ENCODE measurements around the gene IL1RAPL1. TPM values are rescaled to one million over a fixed set of nuclear protein-coding genes. Genes with fewer than 3 reads are reported as not detected.

IL1RAPL1 gene
- polyA plus RNA-seq, 2 of the 4 experiments (the other 2 are of a cell fraction): not detected

GRCh38 chrX:29902004-29902403 lies 1314.8 kb downstream of the IL1RAPL1 start:
- no peaks in the 10 kb centered on the region for H3K9me3 ChIP-seq
- TF ChIP-seq MYC (IDR thresholded peaks at IDR 0.05; ENCODE audit: borderline replicate concordance, low read length): no peak
- TF ChIP-seq E2F6 (IDR thresholded peaks at IDR 0.05; ENCODE audit: borderline replicate concordance, low read depth): no peak
- no peak for TF ChIP-seq KDM5A (IDR thresholded peaks at IDR 0.05)
- TF ChIP-seq, protein P1, sequence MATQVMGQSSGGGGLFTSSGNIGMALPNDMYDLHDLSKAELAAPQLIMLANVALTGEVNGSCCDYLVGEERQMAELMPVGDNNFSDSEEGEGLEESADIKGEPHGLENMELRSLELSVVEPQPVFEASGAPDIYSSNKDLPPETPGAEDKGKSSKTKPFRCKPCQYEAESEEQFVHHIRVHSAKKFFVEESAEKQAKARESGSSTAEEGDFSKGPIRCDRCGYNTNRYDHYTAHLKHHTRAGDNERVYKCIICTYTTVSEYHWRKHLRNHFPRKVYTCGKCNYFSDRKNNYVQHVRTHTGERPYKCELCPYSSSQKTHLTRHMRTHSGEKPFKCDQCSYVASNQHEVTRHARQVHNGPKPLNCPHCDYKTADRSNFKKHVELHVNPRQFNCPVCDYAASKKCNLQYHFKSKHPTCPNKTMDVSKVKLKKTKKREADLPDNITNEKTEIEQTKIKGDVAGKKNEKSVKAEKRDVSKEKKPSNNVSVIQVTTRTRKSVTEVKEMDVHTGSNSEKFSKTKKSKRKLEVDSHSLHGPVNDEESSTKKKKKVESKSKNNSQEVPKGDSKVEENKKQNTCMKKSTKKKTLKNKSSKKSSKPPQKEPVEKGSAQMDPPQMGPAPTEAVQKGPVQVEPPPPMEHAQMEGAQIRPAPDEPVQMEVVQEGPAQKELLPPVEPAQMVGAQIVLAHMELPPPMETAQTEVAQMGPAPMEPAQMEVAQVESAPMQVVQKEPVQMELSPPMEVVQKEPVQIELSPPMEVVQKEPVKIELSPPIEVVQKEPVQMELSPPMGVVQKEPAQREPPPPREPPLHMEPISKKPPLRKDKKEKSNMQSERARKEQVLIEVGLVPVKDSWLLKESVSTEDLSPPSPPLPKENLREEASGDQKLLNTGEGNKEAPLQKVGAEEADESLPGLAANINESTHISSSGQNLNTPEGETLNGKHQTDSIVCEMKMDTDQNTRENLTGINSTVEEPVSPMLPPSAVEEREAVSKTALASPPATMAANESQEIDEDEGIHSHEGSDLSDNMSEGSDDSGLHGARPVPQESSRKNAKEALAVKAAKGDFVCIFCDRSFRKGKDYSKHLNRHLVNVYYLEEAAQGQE (IDR thresholded peaks at IDR 0.05): no peak
- no peak for TF ChIP-seq RCOR1 (IDR thresholded peaks at IDR 0.05; ENCODE audit: low read depth, low read length)
- no peak for TF ChIP-seq ATOH8 (CRISPR knock-in tag; IDR thresholded peaks at IDR 0.05; ENCODE audit: low read depth)
- TF ChIP-seq, protein P2, sequence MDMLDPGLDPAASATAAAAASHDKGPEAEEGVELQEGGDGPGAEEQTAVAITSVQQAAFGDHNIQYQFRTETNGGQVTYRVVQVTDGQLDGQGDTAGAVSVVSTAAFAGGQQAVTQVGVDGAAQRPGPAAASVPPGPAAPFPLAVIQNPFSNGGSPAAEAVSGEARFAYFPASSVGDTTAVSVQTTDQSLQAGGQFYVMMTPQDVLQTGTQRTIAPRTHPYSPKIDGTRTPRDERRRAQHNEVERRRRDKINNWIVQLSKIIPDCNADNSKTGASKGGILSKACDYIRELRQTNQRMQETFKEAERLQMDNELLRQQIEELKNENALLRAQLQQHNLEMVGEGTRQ (IDR thresholded peaks at IDR 0.05): no peak
- no peak for TF ChIP-seq NR3C1 (IDR thresholded peaks at IDR 0.05)
- TF ChIP-seq POLR2A (IDR thresholded peaks at IDR 0.05; ENCODE audit: low read length): no peak
- no peak for TF ChIP-seq RAD21 (conservative IDR thresholded peaks at IDR 0.05 in 1 of 2, IDR thresholded peaks at IDR 0.05 in 1 of 2)
- no peak for TF ChIP-seq MAFK (IDR thresholded peaks at IDR 0.05; ENCODE audit: partially characterized antibody)
- TF ChIP-seq JUNB (IDR thresholded peaks at IDR 0.05): no peak
- ATAC-seq (no peak), DNase-seq (ENCODE audit: low read depth in 1 of 2, low spot score in 1 of 2) (no peak), FAIRE-seq (peak; percentile 65)
- POLR2A ChIA-PET: no interaction called here
- H3K27ac ChIP-seq: no peak overlapping the region
- CTCF ChIA-PET: no interaction called here
- no peak overlapping the region for H3K4me2 ChIP-seq
- 66% methylated on average over 3 of the region's 3 CpGs for WGBS (ENCODE audit: missing lambda C conversion rate)
- no peaks in the 10 kb centered on the region for H3K4me1 ChIP-seq
- H3K4me3 ChIP-seq: no peak overlapping the region

GRCh38 chrX:29903360-29903759 lies 1316.1 kb downstream of the IL1RAPL1 start:
- Histone ChIP-seq H3K4me3 (no peak overlapping the region), H3K27ac (no peak overlapping the region), H3K4me1 (no peaks in the 10 kb centered on the region), H3K4me2 (no peak overlapping the region), H3K9me3 (no peaks in the 10 kb centered on the region)
- TF ChIP-seq RFX5 (IDR thresholded peaks at IDR 0.05) (no peak), RAD21 (conservative IDR thresholded peaks at IDR 0.05 in 1 of 2, IDR thresholded peaks at IDR 0.05 in 1 of 2) (peak; percentile 36 to 52), HOXB13 (CRISPR knock-in tag; IDR thresholded peaks at IDR 0.05; ENCODE audit: low read depth) (no peak), SMC3 (IDR thresholded peaks at IDR 0.05) (peak; percentile 28)
- TF ChIP-seq, protein P3, sequence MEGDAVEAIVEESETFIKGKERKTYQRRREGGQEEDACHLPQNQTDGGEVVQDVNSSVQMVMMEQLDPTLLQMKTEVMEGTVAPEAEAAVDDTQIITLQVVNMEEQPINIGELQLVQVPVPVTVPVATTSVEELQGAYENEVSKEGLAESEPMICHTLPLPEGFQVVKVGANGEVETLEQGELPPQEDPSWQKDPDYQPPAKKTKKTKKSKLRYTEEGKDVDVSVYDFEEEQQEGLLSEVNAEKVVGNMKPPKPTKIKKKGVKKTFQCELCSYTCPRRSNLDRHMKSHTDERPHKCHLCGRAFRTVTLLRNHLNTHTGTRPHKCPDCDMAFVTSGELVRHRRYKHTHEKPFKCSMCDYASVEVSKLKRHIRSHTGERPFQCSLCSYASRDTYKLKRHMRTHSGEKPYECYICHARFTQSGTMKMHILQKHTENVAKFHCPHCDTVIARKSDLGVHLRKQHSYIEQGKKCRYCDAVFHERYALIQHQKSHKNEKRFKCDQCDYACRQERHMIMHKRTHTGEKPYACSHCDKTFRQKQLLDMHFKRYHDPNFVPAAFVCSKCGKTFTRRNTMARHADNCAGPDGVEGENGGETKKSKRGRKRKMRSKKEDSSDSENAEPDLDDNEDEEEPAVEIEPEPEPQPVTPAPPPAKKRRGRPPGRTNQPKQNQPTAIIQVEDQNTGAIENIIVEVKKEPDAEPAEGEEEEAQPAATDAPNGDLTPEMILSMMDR (IDR thresholded peaks at IDR 0.05): peak; percentile 39
- FAIRE-seq (peak; percentile 68), ATAC-seq (peak in 1 of 2 experiments; percentile 52; a peak in 1 of 6 replicates), DNase-seq (ENCODE audit: low read depth in 1 of 2, low spot score in 1 of 2) (peak in 1 of 2 experiments; percentile 1)
- POLR2A ChIA-PET: no interaction called here
- CTCF ChIA-PET: interaction anchor here (1.2 to 1.4 kb wide), 2 partner anchors 15 to 425 kb away, joined by 3 to 4 read pairs; no protein-coding TSS in a partner anchor
